Stimulated activated CD4-positive, alpha-beta T cell treated with anti-CD3 and anti-CD28 coated beads, Interleukin-4, amount 100 ng/mL, for 4 hours (primary cell): ENCODE measurements around the gene MIA.
A peak's percentile ranks its signal among the peaks of the same experiment; 100 is the strongest.
"Not testable (repeated sequence)": the region's sequence is repeated elsewhere in the genome, so short reads cannot be mapped to it uniquely, and the experiment has no call there.

ENCODE experiments used
- DNase-seq, 2 experiments: peaks; one replicate each; pipeline ENCODE4 v3.0.0-alpha.2; 2020

Gene MIA

DNA sequence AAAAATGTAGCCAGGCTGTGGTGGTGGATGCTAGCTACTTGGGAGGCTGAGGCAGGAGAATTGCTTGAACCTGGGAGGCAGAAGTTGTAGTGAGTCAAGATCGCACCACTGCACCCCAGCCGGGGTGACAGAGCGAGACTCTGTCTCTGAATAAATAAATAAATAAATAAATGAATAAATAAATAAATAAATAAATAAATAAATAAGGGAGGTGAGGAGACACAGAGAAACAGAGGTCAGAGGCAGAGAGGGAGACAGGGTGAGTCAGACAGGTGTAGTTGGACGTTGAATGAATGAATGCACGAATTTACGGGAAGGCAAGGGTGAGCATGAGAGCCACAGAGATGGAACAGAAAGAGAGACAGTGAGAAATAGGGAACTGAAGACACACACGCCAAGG is 5.8 kb downstream of the MIA start:
- DNase-seq: no peak

DNA sequence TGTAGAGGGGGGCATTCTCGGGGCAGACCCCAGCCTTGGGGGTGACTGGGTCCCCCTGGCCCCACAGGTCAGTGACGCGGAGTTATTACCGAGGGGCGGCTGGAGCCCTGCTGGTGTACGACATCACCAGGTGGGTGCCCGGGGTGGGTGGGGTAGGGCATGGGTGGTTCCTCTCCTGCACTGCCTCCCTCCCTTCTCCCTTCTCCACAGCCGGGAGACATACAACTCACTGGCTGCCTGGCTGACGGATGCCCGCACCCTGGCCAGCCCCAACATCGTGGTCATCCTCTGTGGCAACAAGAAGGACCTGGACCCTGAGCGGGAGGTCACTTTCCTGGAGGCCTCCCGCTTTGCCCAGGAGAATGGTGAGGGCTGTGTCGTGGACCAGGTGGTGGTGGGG is 8.4 kb downstream of the MIA start:
- no peak for DNase-seq

GRCh38 chr19:40784146-40784545 is 8.8 kb downstream of the MIA start:
- DNase-seq: not testable (repeated sequence)

DNA sequence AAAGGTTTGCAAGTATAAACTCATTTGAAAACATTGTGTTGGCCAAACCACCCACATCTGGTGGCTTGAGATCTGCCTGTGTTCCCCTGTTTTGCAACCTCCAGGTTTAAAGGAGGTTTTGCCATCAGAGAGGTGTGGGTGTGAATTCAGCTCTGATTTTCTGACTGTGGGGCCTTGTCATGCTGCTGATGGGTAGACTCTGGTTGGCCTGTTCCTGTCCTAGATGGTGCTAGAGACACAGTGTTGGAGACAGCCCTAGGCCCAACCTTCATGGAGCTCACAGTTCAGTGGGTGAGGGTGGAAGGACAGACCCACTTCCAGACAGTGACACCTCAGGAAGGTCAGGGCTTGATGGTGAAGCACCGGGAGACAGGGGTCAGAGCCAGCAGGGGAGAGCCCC is 10.2 kb downstream of the MIA start:
- DNase-seq: no peak

GRCh38 chr19:40786060-40787037 is 11.0 kb downstream of the MIA start:
- DNase-seq: no peak

GRCh38 chr19:40791349-40791748 is 16.0 kb downstream of the MIA start:
- DNase-seq: no peak

DNA sequence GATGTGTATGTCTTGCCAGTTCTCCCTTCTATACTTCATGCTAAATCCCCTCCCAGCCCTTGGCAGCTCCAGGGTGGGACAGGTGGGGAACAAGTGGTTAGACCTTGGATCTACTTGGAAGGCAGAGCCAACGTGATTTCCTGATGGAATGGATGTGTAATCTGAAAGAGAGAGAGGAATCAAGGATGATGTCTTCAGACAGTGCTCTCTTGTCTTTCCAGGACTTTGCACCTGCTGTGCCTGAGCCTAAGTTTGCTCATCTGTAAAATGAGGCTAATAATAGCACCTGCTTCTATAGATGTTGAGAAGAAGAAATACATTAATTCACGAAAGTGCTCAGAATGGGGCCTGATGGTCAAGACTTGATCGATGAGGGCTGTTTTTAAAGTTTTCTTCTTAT is 16.7 kb downstream of the MIA start:
- no peak for DNase-seq

DNA sequence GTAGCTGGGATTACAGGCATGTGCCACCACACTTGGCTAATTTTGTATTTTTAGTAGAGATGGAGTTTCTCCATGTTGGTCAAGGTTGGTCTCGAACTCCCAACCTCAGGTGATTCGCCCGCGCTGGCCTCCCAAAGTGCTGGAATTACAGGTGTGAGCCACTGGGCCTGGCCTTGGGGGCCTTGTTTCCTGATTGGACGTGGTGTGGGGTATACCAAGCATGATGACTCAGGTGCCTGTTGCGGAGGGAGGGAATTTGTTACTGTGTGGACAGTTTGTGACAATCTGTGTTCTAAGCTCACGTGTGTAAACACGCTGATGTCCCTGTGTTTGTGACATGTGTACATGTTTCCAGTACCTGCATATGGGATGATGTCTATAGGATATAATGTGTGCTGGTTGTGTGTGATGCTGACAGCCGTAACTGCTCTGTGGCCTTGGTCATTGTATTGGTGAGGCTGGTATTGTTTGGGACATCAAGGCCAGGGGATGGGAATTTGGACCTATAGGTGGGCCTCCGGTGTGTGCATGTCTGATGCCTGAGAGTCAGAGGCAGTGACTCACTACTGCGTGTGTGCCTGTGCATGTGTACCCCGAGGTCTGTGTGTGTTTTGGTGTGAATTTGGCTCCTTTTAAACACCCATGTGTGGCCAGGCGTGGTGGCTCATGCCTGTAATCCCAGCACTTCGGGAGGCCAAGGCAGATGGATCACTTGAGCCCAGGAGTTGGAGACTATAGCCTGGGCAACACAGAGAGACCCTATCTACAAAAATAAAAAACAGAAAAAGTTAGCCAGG is 22.0 kb downstream of the MIA start:
- no peak for DNase-seq

DNA sequence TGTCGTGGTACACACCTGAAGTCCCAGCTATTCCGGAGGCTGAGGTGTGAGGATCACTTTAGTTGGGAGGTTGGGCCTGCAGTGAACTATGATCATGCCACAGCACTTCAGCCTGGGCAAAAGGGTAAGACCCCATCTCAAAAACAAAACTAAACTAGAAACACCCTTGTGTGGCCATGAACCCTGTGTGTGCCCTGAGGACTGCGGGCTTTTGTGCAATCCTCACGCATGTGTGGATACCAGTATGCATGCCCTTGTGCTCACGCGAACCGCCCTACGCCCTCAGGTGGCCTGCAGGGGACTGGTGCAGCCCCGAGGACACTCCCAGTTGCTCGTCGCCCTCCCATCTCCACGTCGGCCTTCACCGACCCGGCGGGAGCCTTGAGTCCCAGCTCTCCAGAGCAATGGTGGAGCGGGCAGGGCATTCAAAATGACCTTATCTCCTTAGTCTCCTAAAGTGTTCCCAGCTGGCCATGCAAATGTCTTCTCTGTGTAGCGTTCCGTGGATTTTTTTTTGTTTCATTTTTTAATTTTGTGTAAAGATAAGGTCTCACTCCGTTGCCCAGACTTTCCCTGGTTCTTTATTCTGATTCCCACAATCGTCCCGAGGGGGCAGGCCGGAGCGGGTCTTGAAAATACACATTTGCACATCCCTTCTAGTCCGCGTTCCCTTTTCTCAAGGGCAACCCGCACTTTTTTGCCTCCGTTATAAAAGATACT is 22.8 kb downstream of the MIA start:
- peak; percentile 52 to 53 for DNase-seq

DNA sequence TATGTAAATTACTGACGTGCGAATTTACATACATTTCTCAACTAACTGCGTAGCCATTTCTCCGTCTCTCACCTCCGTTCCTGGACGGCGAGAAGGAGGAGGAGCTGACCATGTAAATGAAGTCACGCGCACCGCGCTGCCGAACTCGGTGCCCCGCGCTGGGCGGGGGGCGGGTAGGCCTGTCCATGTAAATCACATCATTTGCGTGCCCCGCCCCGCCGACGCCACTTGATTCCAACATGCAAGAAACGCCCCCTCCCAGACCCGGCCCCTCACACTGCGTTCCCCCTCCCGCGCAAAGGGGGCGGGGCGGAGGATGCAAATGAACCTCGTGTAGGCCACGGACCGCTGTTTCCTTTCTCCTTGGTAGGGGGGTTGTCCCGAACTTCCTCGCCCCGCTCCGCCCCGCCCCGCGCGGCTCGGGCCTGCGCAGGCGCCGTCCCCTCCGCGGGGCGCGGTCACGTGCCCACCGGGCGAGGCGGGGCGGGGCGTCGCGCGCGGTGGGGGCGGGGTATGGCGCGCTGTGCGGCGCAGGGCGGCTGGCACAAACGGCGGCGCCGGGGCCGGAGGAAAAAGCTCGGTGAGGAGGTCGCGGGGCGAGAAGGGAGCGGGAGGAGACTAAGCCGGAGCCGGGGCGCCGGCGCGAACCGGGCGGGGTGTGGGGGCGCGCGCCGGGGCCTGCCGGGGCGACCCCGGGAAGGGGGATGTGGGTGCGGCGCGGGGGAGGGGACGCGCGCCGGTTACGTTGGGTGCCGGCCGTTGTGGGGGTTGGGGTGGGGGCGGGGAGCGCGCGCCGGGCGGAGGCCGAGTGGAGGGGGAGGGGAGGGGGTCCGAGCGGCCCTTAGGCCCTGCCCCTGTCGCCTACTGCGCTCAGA is 23.6 kb downstream of the MIA start, which contains the start of gene EGLN2:
EGLN2 (plus strand) TSS at position 509 of the 875 bp plus-strand sequence. CDS start 1,382 bp downstream, outside the sequence.
- DNase-seq: peak; percentile 100

DNA sequence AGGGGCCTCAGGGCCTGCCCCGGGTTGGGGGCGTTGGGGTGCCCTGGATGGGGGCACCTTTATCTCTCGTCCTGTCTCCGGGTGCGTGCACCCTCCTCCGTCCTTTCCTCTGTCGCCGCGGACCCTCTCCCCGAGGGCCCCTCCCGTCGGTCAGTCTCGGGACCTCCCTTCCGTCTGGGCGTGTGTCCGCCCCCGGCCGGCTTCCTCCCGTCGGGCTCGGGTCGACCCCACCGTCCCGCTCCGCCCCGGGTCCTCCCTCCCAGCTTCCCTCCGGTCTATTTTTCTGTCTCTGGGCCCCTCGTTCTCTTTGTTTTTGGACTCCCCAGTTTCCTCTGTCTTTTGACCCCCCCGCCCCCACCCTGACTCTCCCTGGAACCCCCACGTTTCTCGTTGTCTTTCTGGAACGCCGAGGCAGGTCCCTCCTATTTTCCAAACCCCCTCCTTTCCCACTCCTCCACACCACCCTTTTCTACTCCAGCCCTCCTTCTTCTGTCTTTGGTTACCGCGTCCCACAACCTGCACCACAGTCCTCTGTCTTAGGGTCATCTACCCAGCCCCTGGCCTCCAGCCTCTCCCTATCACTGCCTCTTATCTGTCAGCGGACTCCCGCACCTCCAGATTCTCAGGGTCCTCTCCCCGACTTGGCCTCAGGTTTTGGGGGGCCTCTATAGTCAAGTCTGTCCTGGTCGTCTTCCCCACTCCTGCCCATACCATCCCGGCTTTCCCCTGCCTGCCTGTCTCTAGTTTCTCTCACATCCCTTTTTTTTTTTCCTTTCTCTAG is 24.4 kb downstream of the MIA start:
- peak in 1 of 2 experiments; percentile 27 for DNase-seq

- DNase-seq: no peak
These were observed 25.1 kb downstream of the MIA start for GRCh38 chr19:40800339-40800996.

DNA sequence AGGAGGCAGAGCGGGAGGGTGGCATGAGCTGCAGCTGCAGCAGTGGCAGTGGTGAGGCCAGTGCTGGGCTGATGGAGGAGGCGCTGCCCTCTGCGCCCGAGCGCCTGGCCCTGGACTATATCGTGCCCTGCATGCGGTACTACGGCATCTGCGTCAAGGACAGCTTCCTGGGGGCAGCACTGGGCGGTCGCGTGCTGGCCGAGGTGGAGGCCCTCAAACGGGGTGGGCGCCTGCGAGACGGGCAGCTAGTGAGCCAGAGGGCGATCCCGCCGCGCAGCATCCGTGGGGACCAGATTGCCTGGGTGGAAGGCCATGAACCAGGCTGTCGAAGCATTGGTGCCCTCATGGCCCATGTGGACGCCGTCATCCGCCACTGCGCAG is 25.7 kb downstream of the MIA start:
- DNase-seq: no peak

GRCh38 chr19:40801426-40802299 is 26.3 kb downstream of the MIA start:
- no peak for DNase-seq

DNA sequence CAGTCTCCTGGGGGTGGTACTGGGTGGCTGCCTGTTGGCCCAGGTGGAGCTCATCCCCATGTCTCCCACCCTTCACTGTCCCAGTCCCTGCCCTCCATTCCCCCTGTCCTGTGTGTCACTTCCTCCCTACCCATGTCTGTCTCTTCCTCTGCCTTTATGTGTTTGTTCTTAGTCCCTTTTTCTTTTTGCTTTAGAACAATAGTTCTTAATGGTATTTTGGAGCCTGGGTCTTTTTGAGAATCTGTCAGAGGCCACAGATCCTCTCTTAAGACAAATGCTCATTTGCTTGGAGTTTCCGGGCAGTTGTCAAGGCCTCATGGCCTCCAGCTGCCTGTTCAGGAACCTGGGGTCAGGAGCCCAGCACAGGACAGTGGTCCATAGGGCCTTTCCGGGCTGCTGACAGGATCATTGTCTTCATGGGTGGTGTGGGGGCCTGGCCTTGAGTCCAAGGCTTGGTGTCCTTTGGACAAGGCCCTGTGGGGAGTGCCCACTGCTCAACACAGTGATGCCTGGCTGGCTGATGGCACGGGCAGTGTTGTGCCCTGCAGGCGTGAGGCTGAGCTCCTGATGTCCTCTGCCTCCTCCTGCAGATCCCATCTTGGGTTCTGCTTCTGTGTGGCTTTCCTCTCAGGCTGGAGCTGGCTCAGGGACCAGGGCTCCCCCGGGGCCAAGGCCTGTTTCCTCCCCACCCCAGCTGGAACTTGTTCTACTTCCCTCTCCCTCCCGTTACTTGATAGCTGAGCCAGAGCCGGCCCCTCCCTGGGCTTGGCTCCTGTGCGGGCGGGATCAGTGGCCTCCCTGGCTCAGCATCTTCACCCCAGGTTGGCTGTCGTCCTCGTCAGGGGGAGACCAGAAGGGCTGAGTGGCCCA is 27.2 kb downstream of the MIA start:
- DNase-seq: no peak

GRCh38 chr19:40803170-40803856 is 28.0 kb downstream of the MIA start:
- DNase-seq: no peak

DNA sequence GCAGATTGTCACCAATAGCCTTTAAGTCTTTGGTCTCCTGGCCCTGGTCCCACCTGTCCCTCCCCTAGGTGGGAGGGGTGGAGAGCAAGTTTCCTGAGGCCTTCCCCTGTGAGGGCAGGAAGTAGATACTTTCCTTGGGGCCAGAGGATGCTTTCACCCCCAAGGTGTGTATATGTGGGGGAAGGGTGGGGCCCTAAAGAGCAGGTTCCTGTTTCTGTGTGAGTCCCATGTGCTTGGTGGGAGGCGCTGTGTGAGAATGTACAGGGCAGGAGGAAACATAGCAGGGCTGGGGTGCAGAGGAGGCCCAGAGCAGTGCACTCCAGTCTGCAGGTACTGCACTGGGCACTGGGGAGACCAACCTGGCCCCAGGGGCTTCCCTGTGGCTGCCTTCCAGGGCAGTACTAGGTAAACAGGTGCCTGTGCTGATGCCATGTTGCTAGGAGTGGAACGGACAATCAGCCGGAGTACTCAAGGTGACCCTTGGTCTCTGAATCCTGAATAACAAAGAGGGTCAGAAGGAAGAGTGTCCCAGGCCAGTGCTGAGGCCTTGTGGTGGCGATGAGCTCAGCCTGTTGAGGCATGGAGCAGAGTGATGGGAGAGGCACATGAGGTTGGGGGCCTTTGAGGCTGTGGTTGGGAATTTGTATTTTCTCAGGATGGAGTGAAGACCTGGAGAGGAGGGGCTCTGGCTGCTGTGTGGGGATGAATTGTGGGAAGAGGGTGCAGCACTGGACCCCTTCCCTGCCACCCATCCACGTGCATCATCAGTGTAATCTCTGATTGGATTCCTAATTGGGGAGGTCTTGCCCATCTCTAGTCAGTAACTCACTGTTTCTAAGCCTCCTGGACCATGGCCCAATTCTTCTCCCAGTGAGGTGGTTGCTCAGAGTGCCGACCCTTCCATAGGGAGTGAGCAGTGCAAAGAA is 28.8 kb downstream of the MIA start:
- DNase-seq: peak; percentile 30 to 57
